ENCODE data around the gene EML5. TPM values are rescaled to one million over a fixed set of nuclear protein-coding genes. Genes with fewer than 3 reads are reported as not detected.
A peak's percentile ranks its signal among the peaks of the same experiment; 100 is the strongest.

Gene EML5
- total and polyA plus RNA-seq, 2 of the 13 experiments (the other 11 are each of a cell fraction or from before 2014, with no cell fraction given): 0.11 TPM; not detected in 1

- TF ChIP-seq, protein P1, sequence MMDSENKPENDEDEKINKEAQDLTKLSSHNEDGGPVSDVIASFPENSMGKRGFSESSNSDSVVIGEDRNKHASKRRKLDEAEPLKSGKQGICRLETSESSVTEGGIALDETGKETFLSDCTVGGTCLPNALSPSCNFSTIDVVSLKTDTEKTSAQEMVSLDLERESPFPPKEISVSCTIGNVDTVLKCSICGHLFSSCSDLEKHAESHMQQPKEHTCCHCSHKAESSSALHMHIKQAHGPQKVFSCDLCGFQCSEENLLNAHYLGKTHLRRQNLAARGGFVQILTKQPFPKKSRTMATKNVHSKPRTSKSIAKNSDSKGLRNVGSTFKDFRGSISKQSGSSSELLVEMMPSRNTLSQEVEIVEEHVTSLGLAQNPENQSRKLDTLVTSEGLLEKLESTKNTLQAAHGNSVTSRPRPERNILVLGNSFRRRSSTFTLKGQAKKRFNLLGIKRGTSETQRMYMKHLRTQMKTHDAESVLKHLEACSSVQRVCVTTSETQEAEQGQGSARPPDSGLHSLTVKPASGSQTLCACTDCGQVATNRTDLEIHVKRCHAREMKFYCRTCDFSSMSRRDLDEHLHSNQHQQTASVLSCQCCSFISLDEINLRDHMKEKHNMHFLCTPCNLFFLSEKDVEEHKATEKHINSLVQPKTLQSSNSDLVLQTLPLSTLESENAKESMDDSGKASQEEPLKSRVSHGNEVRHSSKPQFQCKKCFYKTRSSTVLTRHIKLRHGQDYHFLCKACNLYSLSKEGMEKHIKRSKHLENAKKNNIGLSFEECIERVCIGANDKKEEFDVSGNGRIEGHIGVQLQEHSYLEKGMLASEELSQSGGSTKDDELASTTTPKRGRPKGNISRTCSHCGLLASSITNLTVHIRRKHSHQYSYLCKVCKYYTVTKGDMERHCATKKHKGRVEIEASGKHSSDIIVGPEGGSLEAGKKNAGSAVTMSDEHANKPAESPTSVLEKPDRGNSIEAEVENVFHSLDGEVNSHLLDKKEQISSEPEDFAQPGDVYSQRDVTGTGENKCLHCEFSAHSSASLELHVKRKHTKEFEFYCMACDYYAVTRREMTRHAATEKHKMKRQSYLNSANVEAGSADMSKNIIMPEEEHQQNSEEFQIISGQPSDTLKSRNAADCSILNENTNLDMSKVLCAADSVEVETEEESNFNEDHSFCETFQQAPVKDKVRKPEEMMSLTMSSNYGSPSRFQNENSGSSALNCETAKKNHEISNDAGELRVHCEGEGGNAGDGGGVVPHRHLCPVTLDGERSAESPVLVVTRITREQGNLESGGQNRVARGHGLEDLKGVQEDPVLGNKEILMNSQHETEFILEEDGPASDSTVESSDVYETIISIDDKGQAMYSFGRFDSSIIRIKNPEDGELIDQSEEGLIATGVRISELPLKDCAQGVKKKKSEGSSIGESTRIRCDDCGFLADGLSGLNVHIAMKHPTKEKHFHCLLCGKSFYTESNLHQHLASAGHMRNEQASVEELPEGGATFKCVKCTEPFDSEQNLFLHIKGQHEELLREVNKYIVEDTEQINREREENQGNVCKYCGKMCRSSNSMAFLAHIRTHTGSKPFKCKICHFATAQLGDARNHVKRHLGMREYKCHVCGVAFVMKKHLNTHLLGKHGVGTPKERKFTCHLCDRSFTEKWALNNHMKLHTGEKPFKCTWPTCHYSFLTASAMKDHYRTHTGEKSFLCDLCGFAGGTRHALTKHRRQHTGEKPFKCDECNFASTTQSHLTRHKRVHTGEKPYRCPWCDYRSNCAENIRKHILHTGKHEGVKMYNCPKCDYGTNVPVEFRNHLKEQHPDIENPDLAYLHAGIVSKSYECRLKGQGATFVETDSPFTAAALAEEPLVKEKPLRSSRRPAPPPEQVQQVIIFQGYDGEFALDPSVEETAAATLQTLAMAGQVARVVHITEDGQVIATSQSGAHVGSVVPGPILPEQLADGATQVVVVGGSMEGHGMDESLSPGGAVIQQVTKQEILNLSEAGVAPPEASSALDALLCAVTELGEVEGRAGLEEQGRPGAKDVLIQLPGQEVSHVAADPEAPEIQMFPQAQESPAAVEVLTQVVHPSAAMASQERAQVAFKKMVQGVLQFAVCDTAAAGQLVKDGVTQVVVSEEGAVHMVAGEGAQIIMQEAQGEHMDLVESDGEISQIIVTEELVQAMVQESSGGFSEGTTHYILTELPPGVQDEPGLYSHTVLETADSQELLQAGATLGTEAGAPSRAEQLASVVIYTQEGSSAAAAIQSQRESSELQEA (CRISPR knock-in tag; IDR thresholded peaks at IDR 0.05; ENCODE audit: not compliant biosample characterization): peak; percentile 75
- TF ChIP-seq ZNF143 (CRISPR knock-in tag; IDR thresholded peaks at IDR 0.05) (0 out of 2 replicates have a peak, but pooled peaks have one; percentile 11), USF2 (IDR thresholded peaks at IDR 0.05; ENCODE audit: low read depth, low read length) (no peak), USF2 (CRISPR knock-in tag; IDR thresholded peaks at IDR 0.05; ENCODE audit: borderline replicate concordance) (no peak), STAG1 (CRISPR knock-in tag; IDR thresholded peaks at IDR 0.05) (no peak), GTF3A (CRISPR knock-in tag; conservative IDR thresholded peaks at IDR 0.05) (no peak), SRY (CRISPR knock-in tag; IDR thresholded peaks at IDR 0.05) (peak; percentile 66; the same call in 1 of the 2 replicates), SMAD9 (CRISPR knock-in tag; IDR thresholded peaks at IDR 0.05) (no peak), LBX2 (CRISPR knock-in tag; IDR thresholded peaks at IDR 0.05; ENCODE audit: borderline replicate concordance) (peak; percentile 93; the same call in 1 of the 2 replicates), ARNT (IDR thresholded peaks at IDR 0.05) (no peak), SRSF1 (optimal IDR thresholded peaks at IDR 0.05; ENCODE audit: low read depth, low read length) (peak; percentile 55), POGZ (CRISPR knock-in tag; IDR thresholded peaks at IDR 0.05) (peak; percentile 82), RFX5 (IDR thresholded peaks at IDR 0.05; ENCODE audit: low read depth, low read length) (peak; percentile 98), IKZF4 (CRISPR knock-in tag; IDR thresholded peaks at IDR 0.05; ENCODE audit: borderline replicate concordance, low read depth, not compliant biosample characterization) (no peak), ZNF670 (CRISPR knock-in tag; IDR thresholded peaks at IDR 0.05; ENCODE audit: borderline replicate concordance) (peak; percentile 66; the same call in 1 of the 2 replicates), KLF11 (CRISPR knock-in tag; IDR thresholded peaks at IDR 0.05) (peak; percentile 85; the same call in 1 of the 2 replicates)
- TF ChIP-seq, protein P2, sequence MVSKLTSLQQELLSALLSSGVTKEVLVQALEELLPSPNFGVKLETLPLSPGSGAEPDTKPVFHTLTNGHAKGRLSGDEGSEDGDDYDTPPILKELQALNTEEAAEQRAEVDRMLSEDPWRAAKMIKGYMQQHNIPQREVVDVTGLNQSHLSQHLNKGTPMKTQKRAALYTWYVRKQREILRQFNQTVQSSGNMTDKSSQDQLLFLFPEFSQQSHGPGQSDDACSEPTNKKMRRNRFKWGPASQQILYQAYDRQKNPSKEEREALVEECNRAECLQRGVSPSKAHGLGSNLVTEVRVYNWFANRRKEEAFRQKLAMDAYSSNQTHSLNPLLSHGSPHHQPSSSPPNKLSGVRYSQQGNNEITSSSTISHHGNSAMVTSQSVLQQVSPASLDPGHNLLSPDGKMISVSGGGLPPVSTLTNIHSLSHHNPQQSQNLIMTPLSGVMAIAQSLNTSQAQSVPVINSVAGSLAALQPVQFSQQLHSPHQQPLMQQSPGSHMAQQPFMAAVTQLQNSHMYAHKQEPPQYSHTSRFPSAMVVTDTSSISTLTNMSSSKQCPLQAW (CRISPR knock-in tag; IDR thresholded peaks at IDR 0.05): peak; percentile 52; the same call in 1 of the 2 replicates
Observed at GRCh38 chr14:88824314-88825077, 31.7 kb upstream of the EML5 start, which contains the start of gene TTC8 (continued).
